Hematopoietic multipotent progenitor cell (in vitro differentiated cells): ENCODE measurements around the gene PARD3B. TPM values are rescaled to one million over a fixed set of nuclear protein-coding genes. Genes with fewer than 3 reads are reported as not detected.
A peak's percentile ranks its signal among the peaks of the same experiment; 100 is the strongest.

ENCODE experiments used
- DNase-seq, 3 donors: peaks; one replicate each; pipeline ENCODE4 v3.0.0-alpha.2; 2011 to 2015; ENCODE audit warnings: low read depth in 2 of 3, low spot score in 2 of 3
- total RNA-seq: library from RNA; depleted of rRNA; stranded (reverse); fragments of >200 nt; gene quantifications from one replicate; pipeline ENCODE4 v1.2.3, GENCODE V29; 2012

Gene PARD3B
- total RNA-seq, 1 donor: 2.7 TPM

DNA sequence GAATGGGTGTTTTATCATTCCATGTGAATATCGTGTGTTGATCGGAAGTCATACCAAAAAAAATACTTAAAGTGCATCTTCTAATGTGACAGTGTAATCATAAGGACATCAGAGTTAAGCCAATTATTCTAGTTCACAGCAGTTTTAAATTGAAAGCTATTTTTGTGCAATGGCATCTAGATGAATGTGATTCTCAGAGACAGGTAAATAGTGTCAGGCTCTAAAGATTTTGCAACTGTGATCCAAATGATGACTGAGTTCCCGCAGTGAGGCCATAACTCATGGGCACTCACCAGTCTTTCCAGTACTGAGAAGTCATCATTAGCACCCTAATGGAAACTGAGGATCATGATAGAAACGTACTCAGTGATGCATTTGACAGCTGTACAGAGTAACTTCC is 542.6 kb downstream of the PARD3B start:
- DNase-seq: no peak

DNA sequence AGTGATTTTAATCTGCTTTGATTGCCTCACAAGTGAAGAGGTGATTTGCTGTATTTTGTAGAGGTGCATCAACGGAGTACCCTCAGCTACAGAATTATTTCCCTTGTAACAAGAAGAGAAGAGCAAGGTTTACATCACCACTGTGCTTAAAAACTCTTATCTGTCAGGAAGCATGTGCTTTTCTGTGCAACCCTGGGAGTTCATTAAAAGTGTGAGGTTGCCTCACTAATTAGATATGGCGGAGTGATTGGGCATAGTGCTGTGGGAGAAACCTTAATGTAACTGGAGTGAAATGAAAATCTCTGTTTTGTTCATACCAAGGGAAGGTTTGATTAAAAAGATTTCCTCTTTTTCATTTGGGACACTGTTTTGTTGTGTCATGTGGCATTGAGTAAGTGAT is 544.7 kb downstream of the PARD3B start:
- DNase-seq: peak in 2 of 3 donors; percentile 19 to 59

DNA sequence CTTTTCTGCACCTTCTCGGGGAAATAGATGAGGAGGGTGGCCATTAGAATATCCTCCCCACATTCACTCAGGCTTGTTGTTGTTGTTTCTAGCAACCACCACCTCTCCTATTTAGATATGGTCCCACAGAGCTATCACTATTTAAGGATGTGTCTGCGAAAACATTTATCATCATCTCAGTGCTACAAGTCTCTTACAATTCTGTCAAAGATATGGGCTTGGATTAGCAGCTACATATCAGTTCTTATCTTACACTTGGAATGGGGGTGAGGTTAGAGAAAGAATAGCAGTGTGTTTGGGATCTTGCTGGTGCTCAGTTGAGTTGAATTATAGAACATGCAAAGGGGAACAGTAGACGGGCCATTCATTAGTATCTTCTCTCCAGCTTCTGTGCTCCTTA is 546.1 kb downstream of the PARD3B start:
- no peak for DNase-seq

DNA sequence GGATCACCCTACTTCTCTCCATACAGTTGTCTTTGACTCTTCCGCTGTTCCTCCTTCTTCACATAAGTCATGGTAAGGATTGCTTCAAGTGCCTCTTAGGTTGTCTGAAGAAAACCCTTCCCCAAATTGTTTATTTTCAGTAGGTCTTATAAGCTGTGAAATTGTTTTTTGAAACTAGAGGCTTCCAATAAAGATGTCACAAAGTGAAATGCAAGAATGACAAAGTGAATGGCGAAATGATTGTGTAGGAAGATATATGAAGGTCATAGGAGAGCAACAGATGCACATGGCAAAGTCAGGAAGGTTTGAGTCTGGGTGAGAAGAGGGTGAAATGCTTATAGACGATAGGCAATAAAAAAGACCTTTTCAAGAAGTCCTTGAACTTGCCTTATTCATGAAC is 548.8 kb downstream of the PARD3B start:
- DNase-seq: no peak

DNA sequence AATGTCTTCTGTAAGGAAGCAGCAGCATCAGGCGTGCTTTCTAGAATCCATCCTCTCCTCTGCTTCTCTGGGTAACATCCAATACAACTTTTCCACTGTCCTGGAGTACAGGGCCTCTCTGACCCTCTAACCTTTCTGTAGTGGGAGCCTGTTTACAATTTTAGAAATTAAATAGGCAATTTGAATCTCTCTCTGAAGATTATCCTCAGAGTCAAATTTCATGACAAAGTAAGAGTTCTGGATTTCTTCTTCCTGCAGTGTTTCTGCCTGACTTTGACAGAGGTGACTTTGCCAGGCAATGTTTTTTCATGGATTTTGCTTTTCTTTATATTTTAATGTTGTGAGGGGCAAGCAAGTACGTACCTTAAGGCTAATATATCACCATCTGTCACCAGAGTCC is 558.4 kb downstream of the PARD3B start:
- no peak for DNase-seq

DNA sequence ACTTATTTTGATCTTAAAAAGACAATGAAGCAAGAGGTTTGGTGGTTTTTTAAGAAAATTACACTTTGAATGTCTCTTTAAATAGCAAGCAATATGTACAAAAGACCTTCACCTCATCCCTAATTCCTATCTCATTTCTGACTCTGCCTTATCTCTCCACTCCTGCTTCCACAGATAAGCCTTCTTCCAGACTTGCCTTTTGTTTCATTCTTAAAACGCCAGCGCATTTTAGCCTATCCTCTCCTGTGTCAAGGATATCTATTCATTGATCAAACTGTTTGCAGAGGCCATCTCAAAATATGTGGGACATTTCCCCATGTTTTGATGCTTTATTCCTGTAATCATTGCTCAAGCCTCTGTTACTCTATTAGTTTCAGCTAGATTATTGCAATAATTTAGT is 562.5 kb downstream of the PARD3B start:
- DNase-seq: no peak

DNA sequence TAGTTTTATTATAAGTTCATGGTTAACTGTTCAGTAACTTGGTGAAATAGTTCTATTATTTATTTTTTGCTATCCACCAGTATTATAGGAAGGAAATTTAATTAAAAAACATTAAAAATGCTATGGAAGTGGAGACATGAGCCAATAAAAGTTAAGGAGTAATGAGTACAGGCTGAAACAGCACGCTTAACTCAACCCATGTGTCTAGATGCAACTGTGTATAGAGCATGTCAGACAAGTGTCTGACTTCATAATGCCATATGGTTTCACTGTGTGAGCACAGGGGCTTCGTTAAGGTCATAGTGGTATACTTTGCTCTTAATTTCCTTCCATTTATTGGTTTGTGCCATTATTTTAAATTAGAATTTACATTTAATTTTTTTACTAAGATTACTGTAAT is 570.2 kb downstream of the PARD3B start:
- no peak for DNase-seq

DNA sequence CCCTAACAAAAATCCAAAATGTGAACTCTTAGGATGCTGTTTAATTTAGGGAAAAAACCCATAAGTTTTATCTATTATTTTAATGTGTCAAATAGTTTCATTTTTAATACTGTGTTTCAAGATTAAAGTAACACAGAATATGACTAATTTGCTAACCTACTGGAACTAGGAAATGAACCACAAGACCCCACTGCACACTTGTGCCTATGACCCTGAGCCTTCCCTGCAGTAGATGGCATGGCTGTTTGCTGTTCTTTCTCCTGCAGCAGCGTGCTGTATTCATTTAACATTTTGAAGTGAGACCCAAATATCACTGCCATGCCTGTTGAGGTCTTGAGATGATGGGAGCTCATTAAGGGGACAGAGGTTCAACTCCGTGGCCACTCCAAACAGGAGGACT is 571.9 kb downstream of the PARD3B start:
- DNase-seq: no peak

DNA sequence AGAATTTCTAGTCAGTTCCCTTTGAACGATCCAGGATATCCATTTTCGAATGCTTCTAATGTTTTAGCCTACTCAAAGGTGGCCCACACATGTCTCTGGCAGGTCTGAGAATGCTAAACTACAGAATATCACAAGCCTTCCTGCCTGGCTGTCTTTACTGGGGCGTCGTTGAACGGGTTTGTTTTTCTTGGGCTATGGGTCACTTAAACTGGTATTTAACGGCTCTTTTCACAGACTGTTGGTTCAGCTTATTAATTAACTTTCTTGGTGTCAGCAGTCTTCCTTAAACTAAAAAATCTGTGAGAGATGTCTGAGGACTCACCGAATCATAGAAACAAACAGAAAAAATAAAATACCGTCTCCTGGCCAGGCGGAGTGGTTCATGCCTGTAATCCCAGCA is 573.9 kb downstream of the PARD3B start:
- no peak for DNase-seq

DNA sequence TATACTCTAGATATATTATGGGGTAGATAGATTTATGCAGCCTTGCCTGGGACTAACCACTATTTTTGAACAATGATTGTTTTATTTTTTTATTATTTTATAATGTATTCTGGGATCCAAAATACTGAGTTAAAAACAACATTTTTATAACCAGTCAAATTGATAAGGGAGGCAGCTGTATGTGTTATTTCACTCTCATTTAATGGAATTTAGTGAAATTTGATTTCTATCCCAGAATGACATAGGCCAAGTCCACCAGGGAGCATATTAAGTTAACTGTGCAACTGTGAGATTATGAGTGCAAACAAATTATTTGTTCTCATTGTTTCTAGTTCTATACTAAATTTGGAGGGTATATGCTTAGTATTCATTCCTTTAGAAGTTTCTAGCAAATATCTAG is 583.5 kb downstream of the PARD3B start:
- DNase-seq: no peak

DNA sequence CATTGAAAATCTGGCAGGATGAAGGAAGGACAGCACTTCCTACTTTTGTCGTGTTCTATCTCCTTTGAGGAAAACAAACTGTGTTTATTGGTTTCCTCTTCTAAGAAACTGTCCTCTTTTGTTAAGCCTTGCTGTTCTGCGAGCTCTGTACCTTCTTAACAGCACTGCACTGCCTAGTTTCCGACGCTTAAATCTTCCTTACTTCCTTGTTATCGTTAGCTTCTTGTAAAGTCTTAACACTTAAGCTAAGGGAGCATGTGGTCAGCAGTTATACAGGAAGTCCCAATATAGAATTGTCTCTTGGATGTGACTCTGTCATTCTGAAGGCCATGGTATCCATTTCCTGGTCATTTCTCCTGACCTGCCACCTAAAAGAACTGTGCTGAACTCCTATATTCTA is 584.3 kb downstream of the PARD3B start:
- DNase-seq: peak in 1 of 3 donors; percentile 16

DNA sequence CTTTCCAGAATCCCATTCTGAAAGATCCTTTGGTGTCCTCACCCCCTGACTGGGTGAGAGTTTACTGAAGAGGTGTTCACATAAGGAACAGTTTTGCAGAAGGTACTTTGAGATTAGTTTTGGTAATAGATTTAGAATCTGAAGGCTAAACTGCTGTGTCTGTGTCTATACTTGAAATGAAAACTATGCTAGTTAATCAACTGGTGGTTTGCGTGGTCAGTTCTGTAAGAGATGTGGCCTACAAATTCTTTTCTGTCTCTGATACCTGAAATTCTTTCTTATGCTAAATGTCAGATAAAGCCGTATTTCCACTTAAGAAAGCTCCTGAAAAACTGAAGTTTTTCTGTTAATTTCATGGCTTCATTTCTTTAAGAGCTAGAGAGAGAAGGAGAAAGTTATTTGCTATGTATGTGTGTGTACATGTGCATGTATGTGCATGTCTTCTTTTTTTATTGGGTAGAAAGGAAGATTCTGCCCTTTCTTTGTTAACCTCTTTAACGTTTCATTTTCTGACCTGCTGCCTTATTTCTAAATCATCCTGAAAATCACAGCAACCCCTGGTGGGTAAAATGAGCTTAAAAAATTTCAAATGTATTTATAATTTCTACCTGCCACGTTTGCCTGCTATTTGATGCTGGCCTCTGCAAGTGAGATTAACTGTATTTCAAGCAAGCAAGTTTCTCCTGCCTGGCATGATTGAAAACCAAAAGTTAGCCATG is 585.0 kb downstream of the PARD3B start:
- peak in 1 of 3 donors; percentile 5 for DNase-seq

DNA sequence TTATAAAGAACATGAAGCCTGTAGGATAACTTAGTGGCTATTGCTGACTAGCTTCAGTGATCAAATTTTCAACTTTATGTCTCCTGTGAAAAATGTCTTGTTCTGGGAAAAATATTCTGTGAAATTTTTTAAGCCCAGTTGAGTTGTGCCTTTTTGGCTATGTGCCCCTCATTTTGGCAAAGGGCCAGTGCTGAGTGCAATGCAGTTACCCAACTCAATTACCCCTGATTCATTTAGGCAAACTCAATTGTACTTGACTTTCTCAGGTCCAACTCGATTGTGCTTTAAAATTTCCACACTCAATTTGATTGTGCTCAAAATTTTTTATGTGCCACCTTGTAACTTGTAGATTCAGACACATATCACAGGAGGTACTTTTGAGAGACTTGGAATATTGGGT is 588.3 kb downstream of the PARD3B start:
- DNase-seq: no peak

DNA sequence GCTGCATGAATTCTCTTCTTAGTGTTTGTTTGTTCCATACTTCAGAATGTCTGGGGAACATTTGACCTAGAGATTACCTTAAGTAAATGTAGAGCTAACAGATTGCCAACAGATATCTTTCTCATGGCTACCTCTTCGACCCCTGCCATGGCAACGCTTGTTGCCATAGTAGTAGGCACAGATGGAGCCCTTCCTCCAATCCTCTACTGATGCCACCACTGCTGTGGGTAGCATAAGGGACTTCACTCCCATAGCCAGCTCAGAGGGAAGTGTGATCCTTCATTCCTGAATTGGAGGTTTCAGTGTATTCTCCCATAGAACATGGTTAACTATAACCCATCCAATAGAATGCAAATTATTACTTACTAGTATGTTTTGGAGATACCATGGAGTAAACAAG is 593.5 kb downstream of the PARD3B start:
- no peak for DNase-seq

DNA sequence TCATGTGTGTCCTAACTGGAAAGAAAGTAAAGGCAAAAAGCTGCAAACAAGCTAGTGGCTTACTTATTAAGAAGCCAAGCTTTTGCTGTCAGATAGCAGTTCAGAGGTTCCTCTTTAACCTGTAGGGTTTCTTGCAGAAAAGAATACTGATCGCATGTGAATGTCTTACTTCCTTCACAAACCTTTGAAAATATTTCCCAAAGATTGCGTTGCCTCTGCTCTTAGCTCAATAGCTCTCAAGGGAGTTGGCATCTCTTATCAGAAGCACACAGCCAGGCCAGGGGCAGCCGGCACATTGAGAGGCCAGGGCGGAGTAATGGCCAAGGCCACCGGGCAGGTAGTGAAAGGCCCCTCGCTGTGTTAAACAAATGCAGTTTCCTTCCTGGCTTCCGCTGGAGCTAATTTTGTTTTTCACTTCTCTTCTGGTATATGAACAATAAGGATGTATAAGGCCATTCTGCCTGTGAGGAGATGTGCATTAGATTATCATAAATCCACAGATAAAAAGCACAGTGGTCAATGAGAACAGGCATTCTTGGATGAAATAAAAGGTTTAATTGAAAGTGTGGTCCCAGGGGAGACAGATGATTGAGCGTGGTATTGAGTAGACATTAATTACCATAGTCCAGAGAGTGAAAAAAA is 594.7 kb downstream of the PARD3B start:
- peak in 2 of 3 donors; percentile 7 to 62 for DNase-seq

DNA sequence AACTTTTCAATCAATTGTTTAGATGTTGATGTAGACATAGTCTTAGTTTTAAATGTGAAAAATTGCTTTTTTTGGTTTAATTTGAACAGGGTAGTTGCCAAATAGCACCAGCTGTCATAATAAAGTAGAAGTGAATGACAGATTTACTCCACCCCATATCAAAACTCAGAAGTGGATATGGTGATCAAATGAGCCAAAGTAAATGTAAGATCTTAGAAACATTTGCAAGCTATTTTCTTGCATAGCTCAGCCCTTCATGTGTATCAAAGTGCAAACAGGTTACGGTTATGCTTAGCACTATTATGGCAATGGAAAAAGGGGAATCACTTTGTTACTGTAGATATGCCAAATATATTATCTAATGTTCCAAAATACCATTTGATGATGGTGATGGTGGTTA is 596.1 kb downstream of the PARD3B start:
- no peak for DNase-seq

DNA sequence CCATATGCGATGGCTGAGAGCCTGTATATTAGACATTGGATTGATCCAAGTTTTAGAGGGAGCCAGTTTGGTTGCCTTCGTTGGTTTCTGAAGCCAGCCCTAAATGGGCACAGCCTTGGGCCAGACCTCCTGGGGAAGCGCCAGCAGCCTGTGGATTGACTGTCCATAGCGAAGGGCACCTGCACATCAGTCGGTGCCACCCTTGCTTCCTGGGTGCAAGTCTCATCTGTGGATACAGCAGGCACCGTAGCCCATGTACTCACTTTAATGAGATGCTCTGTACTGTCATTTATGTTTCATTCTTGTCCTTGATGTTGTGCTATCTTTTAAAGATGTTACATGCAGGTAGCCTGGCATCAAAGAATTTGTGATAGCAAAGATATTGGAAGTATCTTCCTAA is 600.6 kb downstream of the PARD3B start:
- DNase-seq: no peak

DNA sequence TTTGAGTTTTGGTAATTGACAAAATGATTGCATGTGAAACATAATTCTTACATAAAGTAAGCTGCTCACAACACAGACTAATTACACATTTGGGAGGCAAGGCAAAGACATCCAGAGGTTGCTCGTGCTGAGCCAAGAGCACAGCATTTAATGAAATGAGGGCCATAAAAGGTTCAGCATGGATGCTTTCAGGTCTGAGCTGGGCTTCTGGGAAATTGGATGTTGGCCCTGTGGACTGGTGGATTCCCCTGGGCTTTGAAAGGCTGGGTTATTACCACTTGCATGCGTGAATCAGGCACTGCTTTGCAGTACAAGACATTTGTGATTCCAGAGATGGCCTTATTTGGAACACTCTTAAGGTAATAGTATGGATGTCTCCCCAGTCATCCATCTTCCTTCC is 603.5 kb downstream of the PARD3B start:
- no peak for DNase-seq

DNA sequence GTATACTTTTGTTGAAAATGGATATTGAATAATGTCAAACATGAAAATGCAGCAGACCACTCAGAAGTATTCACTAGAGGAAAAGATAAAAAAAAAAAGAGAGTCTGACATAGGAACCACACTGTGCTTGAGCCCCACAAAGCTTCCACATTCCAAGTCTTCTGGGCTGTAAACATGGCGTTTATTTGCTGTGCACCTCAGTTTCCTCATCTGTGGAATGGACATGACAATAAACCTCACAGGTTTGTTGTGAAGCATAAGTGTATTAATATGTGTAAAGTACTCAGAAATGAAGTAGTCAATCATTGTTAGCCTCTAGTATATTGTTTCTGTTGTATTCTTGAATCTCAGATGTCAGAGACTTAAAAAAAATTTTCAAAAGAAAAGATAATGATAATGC is 611.2 kb downstream of the PARD3B start:
- no peak for DNase-seq

DNA sequence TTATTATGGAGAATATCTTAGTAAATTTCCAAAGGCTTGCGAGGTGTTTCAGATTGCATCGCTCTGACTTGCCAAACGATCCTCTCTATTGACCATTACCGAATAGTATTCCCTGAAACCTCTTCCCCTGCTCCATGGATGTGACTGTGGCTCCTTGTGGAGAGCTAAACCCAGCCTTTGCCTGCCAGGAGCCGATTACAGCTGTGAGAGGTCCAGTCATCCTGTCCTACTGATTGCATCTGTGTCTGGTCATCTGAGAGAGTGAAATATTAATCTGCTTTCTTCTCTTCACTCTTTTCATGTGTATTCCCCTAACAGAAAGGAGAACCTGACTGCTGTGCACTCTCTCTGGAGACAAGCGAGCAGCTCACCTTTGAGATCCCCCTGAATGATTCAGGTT is 613.1 kb downstream of the PARD3B start:
- DNase-seq: no peak

DNA sequence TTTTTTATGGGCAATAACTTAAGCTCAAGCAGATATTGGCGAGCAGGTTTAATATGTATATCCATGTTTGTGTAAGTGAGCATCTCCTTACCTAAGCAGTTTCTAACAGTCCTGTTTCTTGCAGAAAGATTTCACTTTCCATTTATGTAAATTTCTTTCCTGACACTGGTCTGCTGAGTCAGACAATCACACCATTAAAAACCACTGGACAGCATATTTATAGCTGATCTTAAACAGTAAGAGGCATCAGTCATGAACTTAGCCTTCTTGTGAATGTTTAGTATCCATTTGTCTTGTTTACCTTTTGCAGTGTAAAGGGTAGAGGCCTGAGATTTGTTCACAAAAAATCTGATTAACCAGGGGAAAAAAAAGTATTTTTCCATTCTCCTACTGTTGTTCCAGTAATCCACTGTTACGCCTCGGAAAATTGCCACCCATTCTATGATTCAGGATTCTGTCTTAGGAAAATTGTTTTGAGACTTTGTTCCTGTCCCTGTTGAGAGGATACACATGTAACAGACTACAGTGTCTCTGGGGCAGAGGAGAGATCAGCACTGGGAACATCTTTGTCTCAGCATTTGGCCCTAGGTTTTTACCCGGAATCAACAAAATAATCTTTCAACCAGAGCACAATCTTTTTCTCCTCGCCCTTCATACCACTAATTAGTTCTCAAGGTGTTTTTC is 616.0 kb downstream of the PARD3B start:
- DNase-seq: no peak

DNA sequence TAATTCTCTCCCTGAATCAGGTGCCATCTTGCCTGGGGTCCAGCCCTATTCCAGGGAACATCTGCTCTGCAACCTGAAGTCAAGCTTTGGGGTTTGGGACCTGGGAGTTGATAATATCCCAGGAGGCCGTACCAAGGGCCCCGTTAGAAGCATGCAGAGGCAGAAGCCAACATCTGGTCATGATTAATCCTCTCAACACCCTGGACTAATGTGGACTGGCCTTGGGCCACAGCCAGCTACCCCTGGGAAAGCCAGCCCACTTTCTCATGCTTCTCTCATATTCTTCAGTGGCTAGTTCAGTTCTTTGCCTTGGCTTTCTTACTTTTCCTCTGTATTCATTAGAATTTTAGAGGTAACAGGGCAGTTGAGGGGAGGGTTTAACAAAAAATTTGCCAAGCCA is 621.5 kb downstream of the PARD3B start:
- DNase-seq: no peak
